HG02981 (cell line): ENCODE results near the gene LRIT3.

Source experiments
- ATAC-seq: cut with Tn5 transposase; IDR thresholded peaks from one replicate; pipeline ENCODE4 v1.9.1; 2021; ENCODE audit warnings: mild to moderate bottlenecking, moderate library complexity; ENCODE audit not compliant: unreplicated experiment

Gene LRIT3

GRCh38 chr4:109847896-109848442, at the start of gene LRIT3:
TSS of gene LRIT3 (plus strand) at chr4:109848107. CDS start at chr4:109848202, 95 bp downstream.
- ATAC-seq, result no peak

- ATAC-seq, result no peak
These were observed 49.0 kb upstream of the LRIT3 start for GRCh38 chr4:109798866-109799265.

- ATAC-seq, result no peak
These were observed 46.7 kb upstream of the LRIT3 start for GRCh38 chr4:109801099-109801789.

- ATAC-seq, result no peak
These were observed 46.0 kb upstream of the LRIT3 start, which contains the start of gene CFI for GRCh38 chr4:109801895-109802319. TSS of gene CFI (minus strand) at chr4:109801999. CDS start at chr4:109801971, 28 bp downstream.

- peak; percentile 68 for ATAC-seq
These were observed 43.9 kb upstream of the LRIT3 start for GRCh38 chr4:109803924-109804571.

GRCh38 chr4:109809655-109810054, 38.3 kb upstream of the LRIT3 start:
- ATAC-seq, result no peak

- no peak for ATAC-seq
These were observed 37.1 kb upstream of the LRIT3 start for GRCh38 chr4:109810552-109811387.

GRCh38 chr4:109811707-109812106, 36.2 kb upstream of the LRIT3 start:
- ATAC-seq, result no peak

GRCh38 chr4:109815151-109816081, 32.5 kb upstream of the LRIT3 start, which contains the start of gene GAR1:
TSS of gene GAR1 (plus strand) at chr4:109815762. CDS start at chr4:109816165, 403 bp downstream.
- ATAC-seq, result peak; percentile 99

- ATAC-seq, result no peak
These were observed 31.8 kb upstream of the LRIT3 start for GRCh38 chr4:109816082-109816442.

GRCh38 chr4:109816894-109817293, 31.0 kb upstream of the LRIT3 start:
- ATAC-seq, result no peak

- no peak for ATAC-seq
These were observed 29.6 kb upstream of the LRIT3 start for GRCh38 chr4:109818268-109818667.

GRCh38 chr4:109820563-109820962, 27.3 kb upstream of the LRIT3 start:
- no peak for ATAC-seq

GRCh38 chr4:109821185-109821584, 26.7 kb upstream of the LRIT3 start:
- no peak for ATAC-seq

GRCh38 chr4:109826719-109827118, 21.2 kb upstream of the LRIT3 start:
- ATAC-seq, result peak; percentile 80

- ATAC-seq, result no peak
These were observed 20.2 kb upstream of the LRIT3 start, which contains the start of gene RRH for GRCh38 chr4:109827672-109828071. TSS of gene RRH (plus strand) at chr4:109827972. CDS start at chr4:109828028, 56 bp downstream.

- no peak for ATAC-seq
These were observed 14.2 kb upstream of the LRIT3 start for GRCh38 chr4:109833756-109834155.

GRCh38 chr4:109836985-109837384, 10.9 kb upstream of the LRIT3 start:
- ATAC-seq, result no peak

- ATAC-seq, result no peak
These were observed 1.4 kb upstream of the LRIT3 start for GRCh38 chr4:109846395-109847098.
